ENCODE measurements around the gene MON2.

DNA sequence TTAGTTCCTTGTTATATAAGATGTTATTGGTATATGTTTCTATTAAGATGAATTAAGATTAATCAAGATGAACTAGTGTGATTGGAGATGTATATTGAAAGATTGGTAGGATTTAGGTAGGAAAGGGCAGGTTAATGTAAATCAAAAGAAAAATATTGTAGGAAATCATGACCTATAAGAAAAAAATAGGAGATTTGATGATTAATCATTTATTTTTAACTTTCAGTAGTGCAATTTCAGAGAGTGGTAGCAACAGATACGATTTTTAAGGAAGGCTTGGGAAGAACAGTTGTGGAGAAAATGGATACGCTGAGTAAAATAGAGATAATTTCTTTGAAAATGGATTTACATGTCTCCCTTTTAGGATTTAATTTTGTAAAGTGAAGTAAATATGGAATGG, 73.7 kb downstream of the MON2 start:
- TF ChIP-seq, protein P1, sequence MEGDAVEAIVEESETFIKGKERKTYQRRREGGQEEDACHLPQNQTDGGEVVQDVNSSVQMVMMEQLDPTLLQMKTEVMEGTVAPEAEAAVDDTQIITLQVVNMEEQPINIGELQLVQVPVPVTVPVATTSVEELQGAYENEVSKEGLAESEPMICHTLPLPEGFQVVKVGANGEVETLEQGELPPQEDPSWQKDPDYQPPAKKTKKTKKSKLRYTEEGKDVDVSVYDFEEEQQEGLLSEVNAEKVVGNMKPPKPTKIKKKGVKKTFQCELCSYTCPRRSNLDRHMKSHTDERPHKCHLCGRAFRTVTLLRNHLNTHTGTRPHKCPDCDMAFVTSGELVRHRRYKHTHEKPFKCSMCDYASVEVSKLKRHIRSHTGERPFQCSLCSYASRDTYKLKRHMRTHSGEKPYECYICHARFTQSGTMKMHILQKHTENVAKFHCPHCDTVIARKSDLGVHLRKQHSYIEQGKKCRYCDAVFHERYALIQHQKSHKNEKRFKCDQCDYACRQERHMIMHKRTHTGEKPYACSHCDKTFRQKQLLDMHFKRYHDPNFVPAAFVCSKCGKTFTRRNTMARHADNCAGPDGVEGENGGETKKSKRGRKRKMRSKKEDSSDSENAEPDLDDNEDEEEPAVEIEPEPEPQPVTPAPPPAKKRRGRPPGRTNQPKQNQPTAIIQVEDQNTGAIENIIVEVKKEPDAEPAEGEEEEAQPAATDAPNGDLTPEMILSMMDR (conservative IDR thresholded peaks at IDR 0.05 in 1 of 2, IDR thresholded peaks at IDR 0.05 in 1 of 2; ENCODE audit: low read depth in 1 of 2, low read length in 2 of 2): no peak
- no peak for TF ChIP-seq EZH2 (IDR thresholded peaks at IDR 0.05; ENCODE audit: low read length, missing control alignments)
